Activated T-cell treated with anti-CD3 and anti-CD28 coated beads, Interleukin-2, amount 50 U/mL, for 1 hour (primary cell): ENCODE measurements around the gene BTBD8.
"Not testable (repeated sequence)": the region's sequence is repeated elsewhere in the genome, so short reads cannot be mapped to it uniquely, and the experiment has no call there.

Source experiments
- DNase-seq: peaks from one replicate; pipeline ENCODE4 v3.0.0-alpha.2; 2020

The BTBD8 gene

GRCh38 chr1:92080128-92080985, at the start of gene BTBD8:
Gene BTBD8, plus strand, starts transcription at chr1:92080345. Its CDS starts 227 bp downstream, at chr1:92080572.
- peak; percentile 88 for DNase-seq

DNA sequence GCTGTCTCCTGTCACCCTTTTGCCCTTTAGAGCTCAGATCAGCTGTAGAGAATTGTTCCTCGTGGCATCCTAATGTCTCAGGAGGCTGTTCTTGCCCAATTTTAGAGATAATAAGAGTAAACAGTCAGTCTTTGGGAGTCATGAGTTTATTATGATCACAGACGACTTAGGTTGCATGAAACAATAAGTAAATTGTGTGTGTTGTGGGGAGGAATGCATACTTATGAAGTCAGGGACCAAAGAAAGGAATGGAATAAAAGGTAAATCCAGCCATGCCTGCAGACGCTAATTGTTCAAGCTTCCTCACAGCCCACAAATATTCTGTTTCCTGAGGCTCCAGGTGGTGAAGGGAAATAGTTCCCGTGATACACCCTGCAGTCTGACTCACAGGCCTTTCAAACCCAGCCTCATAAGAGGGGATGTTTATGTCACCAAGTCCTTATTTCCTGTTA, 49.5 kb upstream of the BTBD8 start:
- DNase-seq: no peak

DNA sequence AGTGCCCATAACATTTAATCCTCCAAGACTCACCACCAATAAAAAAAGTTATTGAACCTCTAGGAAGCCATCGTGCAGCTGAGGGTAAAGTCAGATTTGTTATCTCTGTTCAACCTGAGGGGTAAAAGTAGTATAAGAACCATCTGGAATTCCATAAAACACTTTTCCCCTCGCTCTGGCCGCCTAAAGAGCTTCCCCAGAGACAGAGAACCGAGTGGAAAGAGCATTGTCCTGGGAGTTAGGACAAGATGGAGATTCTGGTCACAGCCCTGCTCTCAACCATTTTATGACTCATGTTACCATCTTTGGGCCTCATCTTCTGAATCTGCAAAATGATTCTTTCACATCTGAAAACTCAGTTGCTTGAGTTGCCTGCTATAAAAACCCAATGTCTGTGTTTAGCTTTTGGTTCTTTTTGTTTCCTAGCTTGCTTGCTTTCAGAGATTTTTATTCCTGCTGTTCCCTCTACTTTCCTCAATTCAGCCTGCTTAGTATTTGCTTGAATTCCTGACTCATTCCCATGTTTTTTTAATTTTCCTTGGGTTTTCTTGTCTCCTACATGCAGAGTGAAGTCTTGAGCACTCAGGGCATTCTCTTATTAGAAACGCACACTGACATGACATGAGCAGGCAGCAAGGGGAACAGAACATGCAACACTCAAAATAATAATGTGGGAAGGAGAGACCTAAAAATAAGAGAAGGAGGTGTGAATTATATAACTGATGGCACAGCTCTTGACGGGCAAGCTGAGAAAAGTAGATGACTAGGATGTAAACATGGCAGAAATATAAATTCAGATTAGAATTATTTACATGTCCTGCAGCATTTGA, 48.6 kb upstream of the BTBD8 start:
- DNase-seq: no peak

DNA sequence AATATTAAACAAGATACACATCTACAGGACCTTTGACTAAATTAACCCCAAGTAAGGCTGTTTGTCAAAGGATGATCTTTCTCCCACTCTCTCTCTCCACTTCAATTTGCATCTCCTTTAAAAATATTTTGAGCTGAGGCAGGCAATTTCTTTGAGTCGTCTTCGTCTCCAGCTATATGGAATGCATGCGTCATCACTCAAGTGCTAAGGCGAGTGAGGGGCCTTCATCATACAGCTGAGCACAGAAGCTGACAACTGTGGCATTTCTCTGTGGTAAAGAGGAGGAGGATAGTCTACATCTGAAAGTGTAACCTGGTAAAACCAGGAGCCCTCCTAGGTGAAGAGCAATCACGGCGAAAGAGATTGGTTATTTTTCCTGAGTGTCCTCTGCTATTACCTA, 42.7 kb upstream of the BTBD8 start:
- DNase-seq: no peak

GRCh38 chr1:92038695-92039346, 41.3 kb upstream of the BTBD8 start:
- no peak for DNase-seq

GRCh38 chr1:92040971-92041370, 39.2 kb upstream of the BTBD8 start:
- DNase-seq: no peak

GRCh38 chr1:92043621-92044020, 36.5 kb upstream of the BTBD8 start:
- no peak for DNase-seq

DNA sequence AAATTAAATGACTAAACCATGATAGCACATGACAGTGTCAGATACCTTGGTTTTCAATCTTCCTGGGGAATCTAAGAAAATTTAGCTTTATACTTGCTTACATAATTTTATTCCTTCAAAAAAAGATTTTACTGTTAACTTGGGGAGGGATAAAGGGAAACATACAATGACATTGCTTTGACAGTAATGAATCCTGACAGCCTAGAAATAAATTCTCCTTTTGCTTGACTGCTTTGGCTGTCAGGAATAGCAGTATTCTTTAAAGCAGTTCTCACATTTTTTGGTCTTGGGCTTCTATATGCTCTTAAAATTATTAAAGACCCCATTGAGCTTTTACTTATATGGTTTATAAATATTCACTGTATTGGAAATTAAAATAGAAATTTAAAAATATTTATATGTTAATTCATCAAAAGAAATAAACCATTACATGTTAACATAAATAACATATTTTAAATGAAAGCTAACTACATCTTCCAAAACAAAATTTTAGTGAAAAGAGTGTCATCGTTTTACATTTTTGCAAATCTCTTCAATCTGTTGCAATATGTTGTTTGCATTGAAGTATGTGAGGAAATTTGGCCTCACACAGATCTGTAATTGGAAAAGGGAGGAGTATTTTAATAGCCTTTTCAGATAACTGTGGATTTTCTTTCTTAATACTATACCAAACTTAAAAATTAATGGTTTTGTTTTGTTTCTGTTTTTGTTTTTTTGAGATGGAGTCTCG, 34.2 kb upstream of the BTBD8 start:
- no peak for DNase-seq

GRCh38 chr1:92051948-92052347, 28.2 kb upstream of the BTBD8 start:
- DNase-seq: no peak

GRCh38 chr1:92065042-92065441, 15.1 kb upstream of the BTBD8 start:
- DNase-seq: no peak

DNA sequence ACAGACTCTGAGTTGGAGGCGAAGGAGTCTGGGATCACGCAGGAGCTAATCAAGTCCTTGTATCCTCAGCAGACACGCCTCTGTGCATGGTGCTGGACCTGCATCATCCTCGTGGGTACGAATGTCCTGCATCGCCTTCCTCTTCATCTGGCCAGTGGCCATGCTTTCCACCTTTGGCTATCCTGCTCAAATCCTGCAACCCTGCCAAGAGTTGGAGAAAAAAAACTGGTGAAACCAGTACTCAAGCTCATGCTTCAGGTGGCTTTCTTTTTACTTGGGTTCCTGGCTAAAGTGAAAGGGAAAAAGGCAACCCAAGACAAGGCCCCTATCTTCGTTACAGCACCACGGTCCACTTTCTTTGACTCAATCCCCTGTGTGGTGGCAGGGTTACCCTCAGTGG, 13.8 kb upstream of the BTBD8 start:
- no peak for DNase-seq

DNA sequence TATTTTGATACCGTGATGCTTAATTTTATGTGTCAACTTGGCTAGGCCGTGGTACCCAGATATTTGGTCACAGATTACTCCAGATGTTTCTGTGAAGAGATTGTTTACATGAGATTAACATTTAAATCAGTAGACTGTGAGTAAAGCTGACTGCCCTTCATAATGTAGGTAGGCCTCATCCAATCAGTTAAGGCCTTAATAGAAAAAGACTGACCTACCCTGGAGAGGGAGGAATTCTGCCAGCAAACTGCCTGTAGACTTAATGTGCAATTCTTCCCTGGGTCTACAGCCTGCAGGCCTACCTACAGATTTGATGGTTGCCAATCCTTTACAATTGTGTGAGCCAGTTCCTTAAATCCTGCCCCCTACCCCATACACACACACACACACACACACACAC, 9.3 kb upstream of the BTBD8 start:
- DNase-seq: no peak

- not testable (repeated sequence) for DNase-seq
Measured at GRCh38 chr1:92074446-92074845, 5.7 kb upstream of the BTBD8 start.

GRCh38 chr1:92075311-92075710, 4.8 kb upstream of the BTBD8 start, which contains the start of gene SETSIP:
Gene SETSIP, minus strand, starts transcription at chr1:92075411. Its CDS starts 0 bp downstream, at chr1:92075411.
- no peak for DNase-seq

GRCh38 chr1:92076363-92076762, 3.8 kb upstream of the BTBD8 start:
- DNase-seq: no peak

DNA sequence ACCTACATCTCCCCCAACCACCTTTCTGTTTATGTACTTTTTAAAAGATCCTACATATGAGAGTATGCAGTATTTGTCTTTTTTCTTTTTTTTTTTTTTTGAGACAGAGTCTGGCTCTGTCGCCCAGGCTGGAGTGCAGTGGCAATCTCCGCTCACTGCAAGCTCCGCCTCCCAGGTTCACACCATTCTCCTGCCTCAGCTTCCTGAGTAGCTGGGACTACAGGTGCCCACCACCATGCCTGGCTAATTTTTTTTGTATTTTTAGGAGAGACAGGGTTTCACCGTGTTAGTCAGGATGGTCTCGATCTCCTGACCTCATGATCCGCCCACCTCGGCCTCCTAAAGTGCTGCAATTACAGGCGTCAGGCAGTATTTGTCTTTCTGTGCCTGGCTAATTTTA, 2.1 kb upstream of the BTBD8 start:
- not testable (repeated sequence) for DNase-seq

DNA sequence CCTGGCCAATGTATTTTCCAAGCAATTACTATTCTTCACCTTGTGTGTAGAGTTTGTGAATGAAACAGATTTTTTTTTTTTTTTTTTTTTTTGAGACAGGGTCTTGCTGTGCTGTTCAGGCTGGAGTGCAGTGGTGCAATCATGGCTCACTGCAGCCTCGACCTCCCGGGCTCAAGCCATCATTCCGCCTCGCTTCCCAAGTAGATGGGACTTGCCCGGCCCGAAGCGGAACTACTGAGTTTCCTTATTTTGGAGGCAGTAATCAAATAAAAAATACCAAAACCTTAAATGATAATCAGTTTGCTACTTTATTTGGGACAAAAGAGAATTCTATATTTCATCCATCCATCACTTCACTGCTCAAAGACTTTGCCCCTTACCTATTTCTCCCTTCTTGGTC, 704 bp upstream of the BTBD8 start:
- no peak for DNase-seq

- no peak for DNase-seq
Measured at GRCh38 chr1:92081031-92081430, 886 bp downstream of the BTBD8 start.

- no peak for DNase-seq
Measured at GRCh38 chr1:92084651-92085050, 4.5 kb downstream of the BTBD8 start.

- DNase-seq: no peak
Measured at GRCh38 chr1:92085727-92086126, 5.6 kb downstream of the BTBD8 start.

- DNase-seq: no peak
Measured at GRCh38 chr1:92087542-92087941, 7.4 kb downstream of the BTBD8 start.

DNA sequence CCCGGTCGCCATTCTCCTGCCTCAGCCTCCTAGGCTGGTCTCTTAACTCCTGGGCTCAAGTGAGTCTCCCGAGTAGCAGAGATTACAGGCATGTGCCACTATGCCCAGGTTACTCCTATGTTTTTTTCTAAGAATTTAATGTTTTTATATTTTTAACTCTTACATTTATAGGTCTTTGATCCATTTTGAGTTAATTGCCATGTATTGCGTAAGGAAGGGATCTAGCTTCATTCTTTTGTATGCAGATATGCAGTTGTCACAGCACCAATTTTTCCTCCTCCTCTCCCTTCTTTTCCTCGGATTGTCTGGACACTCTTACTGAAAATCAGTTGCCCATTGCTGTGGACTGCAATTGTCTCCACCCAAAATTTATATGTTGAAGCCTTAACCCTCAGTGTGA, 11.5 kb downstream of the BTBD8 start:
- no peak for DNase-seq

GRCh38 chr1:92094090-92094489, 13.9 kb downstream of the BTBD8 start:
- DNase-seq: no peak
